ENCODE results near the gene STK39.
A peak's percentile ranks its signal among the peaks of the same experiment; 100 is the strongest.

STK39 gene

DNA sequence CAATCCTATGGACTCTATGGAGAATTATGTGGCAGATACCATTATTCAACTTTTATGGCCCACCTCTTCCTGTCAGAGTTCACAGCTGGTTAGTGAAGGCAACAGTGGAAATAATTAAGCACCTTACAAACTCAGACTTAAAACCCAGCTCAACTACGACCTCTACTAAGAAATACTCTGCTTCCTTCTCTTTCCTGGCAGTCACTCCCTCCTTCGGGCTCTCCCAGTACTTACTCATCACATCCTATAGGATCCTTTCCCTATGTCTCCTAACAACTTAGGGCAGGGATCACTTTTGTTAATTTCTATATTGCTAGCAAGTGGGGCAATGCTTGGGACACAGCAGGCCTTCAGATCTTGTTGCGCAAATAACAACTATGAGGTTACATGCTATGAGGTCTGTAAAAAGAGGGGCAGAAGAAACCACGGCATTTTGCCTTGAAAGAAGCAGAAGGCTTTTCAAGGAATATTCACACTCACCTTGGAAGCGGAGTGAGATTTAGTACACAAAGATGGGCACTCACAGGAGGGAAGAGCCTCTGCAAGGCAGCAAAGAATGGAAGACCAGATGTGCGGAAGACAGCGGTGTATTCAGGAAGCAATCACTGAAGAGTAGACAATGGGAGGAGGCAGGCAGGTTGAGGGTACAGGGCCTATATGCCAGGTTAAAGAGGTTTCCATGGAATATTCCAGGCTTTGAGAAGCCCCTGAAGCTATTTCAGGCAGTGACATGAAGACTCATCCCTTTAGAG is 2.1 kb downstream of the STK39 start:
- H3K4me3 ChIP-seq (replicated peaks; ENCODE audit: low read depth, low read length), result no peak overlapping the region
- DNase-seq (ENCODE audit: low read depth), result peak; percentile 18
- TF ChIP-seq CTCF (IDR thresholded peaks at IDR 0.05; ENCODE audit: low read length, missing control alignments), result no peak

DNA sequence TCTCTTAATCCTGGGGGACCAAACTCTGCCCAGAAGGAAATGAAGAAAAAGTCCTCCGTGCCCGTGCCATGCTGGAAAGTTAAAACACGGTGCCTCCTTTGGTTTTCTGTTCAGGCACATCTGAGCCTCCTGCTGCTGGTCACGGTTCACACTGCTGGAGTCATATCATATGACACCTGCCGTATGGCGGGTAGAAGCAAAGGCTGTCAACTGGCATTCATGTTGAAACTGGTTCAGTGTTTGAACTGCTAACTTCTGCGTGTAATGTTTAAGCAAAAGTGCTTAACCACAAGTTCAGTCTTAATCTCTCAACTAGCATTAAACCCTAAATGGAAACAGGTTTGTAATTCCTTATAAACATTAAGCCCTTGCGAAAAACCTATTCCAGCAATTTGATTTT is 3.1 kb downstream of the STK39 start:
- H3K4me3 ChIP-seq (replicated peaks; ENCODE audit: low read depth, low read length), result no peak overlapping the region
- no peak for DNase-seq (ENCODE audit: low read depth)
- no peak for TF ChIP-seq CTCF (IDR thresholded peaks at IDR 0.05; ENCODE audit: low read length, missing control alignments)

GRCh38 chr2:168243061-168243460 is 4.3 kb downstream of the STK39 start:
- TF ChIP-seq CTCF (IDR thresholded peaks at IDR 0.05; ENCODE audit: low read length, missing control alignments), result no peak
- no peak overlapping the region for H3K4me3 ChIP-seq (replicated peaks; ENCODE audit: low read depth, low read length)
- DNase-seq (ENCODE audit: low read depth), result no peak

DNA sequence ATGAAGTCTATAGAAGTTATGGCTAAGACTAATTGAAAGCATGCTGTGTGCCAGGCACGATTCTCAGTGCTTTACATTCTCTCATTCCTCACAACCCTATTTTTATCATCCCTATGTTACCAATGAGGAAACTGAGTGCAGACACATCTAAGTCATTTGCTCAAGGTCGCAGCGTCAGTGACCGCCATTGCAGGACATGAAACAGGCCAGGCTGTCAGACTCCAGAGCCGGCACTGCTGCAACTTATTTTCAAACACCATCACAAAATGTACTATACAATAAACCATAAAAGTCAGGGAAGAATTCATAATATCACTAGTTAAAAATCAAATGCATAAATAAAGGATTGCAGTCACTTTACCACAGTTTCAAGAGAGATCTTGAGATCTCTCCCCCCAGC is 5.6 kb downstream of the STK39 start:
- DNase-seq (ENCODE audit: low read depth), result no peak
- no peak for TF ChIP-seq CTCF (IDR thresholded peaks at IDR 0.05; ENCODE audit: low read length, missing control alignments)
- H3K4me3 ChIP-seq (replicated peaks; ENCODE audit: low read depth, low read length), result no peak overlapping the region

- DNase-seq (ENCODE audit: low read depth), result no peak
- H3K4me3 ChIP-seq (replicated peaks; ENCODE audit: low read depth, low read length), result no peak overlapping the region
- no peak for TF ChIP-seq CTCF (IDR thresholded peaks at IDR 0.05; ENCODE audit: low read length, missing control alignments)
These were observed 6.2 kb downstream of the STK39 start for GRCh38 chr2:168241208-168241607.

GRCh38 chr2:168239281-168239680 is 8.1 kb downstream of the STK39 start:
- no peak overlapping the region for H3K4me3 ChIP-seq (replicated peaks; ENCODE audit: low read depth, low read length)
- TF ChIP-seq CTCF (IDR thresholded peaks at IDR 0.05; ENCODE audit: low read length, missing control alignments), result no peak

GRCh38 chr2:168237741-168238140 is 9.7 kb downstream of the STK39 start:
- no peak for DNase-seq (ENCODE audit: low read depth)
- TF ChIP-seq CTCF (IDR thresholded peaks at IDR 0.05; ENCODE audit: low read length, missing control alignments), result no peak
- H3K4me3 ChIP-seq (replicated peaks; ENCODE audit: low read depth, low read length), result no peak overlapping the region

More at GRCh38 chr2:168239281-168239680, 8.1 kb downstream of the STK39 start:
- DNase-seq (ENCODE audit: low read depth), result no peak
